Fibroblast of skin of scalp (primary cell): ENCODE data around the gene PPP1R15A.
"Not testable (repeated sequence)": the region's sequence is repeated elsewhere in the genome, so short reads cannot be mapped to it uniquely, and the experiment has no call there.

Experiments
- DNase-seq: peaks from one replicate; pipeline ENCODE4 v3.0.0-alpha.2; 2013

The PPP1R15A gene

DNA sequence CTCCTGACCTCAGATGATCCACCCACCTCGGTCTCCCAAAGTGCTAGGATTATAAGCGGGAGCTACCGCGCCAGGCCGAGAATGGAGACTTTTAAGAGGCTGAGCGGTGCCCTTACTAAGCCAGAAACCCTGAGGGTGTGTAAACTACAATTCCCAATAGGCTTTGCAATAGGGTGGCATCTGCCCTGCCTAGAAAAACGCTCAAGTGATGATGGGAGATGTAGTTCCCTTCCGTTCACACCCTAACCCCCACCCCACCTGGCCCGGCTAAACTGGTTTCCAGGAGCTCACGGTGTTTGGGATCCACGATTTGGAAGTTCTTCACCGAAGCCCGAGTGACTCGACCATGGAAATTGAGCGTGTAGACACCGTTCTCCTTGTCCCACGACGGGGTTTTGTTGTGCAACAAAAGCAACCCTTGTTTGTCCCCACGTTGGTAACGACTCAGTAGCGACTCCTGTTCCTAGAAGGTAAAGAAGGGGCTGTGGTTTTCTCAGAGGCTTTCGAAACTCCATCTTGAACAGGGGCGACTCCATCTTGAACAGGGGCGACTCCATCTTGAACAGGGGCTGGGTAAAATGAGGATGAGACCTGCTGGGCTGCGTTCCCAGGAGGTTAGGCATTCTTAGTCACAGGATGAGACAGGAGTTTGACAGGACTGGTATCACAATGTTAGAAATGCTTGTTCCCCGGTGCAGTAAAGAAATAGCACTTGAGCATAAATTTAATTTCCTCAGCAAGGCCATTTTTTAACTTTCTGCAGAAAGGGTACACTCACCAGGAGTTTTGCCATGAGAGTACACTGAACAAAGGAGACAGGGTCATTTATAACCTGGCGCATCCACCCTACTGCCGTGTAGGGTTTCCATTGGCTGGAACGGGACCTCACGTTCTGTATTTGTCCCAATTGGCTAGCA is 9.8 kb downstream of the PPP1R15A start:
- no peak for DNase-seq

DNA sequence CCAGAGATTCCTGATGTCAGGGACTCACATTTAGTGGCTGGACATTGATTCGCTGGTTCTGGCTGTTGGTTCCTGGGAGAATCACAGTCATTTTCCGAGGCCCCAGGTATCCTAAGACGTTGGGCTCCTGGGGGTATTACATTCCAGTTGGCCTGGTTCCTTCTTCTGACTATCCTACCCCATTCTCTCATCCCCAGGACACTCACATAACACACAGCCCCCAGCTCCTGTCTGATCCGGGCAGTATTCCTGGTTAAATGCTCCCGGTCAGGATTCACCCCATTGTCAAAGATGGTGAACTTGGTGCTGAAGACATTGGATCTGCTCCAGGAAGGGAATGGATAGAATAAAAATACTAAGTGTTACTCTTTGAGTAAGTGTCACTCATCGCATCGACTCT is 11.5 kb downstream of the PPP1R15A start:
- no peak for DNase-seq

DNA sequence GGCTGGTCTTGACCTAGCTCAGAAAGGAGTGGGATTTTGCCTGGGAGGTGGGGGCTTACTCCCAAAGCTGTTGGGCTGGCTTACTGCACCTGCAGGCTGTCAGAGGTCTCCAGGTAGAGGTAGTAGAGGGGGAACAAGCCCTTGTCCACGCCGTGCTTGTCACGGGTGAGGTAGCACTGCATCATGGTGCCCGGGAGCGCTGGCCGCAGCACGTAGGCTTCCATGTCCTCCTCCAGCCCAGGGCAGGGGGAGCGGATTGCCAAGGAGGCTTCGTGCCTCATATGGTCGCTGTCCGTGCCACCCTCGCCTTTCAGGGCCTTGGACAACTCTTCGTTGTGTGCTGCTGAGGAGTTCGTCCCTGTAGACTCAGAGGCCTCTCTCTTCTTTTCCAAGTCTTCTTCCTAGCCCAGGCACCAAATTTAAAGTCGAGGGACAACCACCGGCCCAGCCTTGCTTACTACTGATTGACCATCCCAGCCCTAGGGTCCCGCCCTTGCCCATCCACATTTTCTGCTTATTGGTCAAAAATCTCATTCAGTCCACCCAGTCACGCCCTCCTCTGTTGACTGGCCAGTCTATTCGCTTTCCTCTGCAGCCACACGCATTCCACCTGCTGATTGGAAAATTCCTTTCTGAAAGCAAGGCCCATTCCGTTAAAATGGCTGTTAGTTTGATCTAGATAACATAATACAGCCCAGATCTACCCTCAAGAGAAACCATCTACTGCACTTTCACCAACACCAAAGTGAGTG is 15.8 kb downstream of the PPP1R15A start:
- no peak for DNase-seq

DNA sequence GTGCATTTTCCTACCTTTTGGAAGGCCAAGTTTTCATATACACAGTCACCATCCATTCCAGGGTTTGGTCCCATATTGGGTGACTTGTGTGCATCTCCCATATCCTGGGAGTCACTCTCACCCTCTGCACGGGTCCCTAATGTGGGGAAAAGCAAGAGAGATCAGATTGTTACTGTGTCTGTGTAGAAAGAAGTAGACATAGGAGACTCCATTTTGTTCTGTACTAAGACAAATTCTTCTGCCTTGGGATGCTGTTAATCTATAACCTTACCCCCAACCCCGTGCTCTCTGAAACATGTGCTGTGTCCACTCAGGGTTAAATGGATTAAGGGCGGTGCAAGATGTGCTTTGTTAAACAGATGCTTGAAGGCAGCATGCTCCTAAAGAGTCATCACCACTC is 17.3 kb downstream of the PPP1R15A start:
- DNase-seq = not testable (repeated sequence)

DNA sequence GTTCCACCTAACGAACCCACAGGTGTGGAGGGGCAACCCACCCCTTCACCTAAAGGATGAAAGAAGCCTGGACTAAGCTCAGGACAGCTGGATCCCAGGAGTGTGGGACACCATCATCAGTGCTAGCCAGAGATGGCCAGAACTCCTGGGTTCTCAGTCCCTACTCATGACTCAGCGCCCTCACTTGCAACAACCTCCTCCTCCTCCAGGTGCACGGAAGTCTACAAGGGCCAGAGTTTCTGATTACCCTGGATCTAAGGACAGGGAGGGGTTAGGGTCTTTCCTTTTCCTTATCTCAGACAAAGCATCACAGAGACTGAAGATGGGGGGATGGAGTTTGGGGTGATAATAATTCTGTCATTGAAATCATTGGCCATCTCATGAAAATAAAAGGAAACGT is 18.3 kb downstream of the PPP1R15A start:
- no peak for DNase-seq

DNA sequence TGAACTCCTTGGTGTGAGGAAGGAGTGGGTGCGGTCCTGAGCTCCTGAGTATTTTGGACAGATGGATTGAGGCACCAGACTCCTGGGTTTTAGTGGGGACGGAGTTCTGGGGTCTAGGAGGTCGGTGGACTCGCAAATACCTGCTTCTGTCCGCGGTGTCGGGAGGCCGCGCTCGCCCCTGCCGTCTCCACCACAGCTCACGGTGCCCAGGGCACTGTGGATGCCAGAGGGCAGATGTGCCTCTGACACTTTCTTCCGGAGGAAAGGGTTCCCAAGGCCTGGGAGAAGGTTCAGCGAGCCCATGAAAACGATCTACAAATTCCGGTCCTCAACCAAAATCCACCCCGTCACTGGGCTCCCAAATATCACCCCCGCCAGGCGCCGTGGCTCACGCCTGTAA is 23.0 kb downstream of the PPP1R15A start:
- no peak for DNase-seq

DNA sequence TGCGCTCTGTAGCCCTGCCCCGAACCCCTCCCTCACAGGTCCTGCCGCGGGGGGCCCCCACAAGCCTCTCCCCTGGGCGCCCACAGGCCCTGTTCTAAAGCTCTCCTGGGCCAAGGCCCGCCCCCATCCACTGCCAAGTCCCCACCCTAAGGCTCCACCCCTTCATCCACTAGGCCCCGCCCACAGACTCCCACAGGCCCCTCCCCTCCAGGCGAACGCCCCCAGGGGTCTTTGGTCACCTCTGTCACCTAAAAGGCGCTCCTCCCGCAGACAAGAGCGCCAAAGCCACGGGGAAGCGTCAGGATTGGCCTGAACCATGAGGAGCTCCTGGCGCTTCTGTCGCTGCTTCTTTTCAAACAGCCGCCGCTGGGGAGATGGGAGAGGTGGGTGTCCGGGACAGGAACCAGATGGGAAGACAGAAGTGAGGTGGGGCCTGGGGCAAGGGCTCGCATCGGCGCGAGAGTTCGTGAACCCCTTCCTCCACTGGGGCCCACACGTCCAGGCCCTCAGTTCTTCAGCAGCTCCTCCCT is 24.0 kb downstream of the PPP1R15A start:
- peak; percentile 47 for DNase-seq

DNA sequence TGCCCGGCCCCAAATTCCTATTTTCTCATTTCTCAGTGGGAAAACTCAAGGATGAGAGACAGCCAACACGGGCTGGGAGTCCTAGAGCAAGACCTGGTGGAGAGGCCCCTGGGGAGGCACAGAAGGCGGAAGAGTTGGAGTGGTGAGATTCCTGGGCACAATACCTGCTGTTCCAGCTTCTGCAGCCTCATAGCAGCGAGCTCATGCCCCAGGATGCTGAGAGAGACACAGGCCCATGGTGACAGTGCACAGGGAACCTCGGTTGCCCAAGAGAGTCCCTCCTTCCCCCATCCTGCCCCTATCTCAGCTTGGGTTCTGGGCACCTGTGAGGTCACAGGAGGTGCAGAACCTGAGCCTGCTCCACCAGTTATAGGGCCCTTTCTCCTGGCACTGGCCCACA is 25.0 kb downstream of the PPP1R15A start:
- DNase-seq = no peak

DNA sequence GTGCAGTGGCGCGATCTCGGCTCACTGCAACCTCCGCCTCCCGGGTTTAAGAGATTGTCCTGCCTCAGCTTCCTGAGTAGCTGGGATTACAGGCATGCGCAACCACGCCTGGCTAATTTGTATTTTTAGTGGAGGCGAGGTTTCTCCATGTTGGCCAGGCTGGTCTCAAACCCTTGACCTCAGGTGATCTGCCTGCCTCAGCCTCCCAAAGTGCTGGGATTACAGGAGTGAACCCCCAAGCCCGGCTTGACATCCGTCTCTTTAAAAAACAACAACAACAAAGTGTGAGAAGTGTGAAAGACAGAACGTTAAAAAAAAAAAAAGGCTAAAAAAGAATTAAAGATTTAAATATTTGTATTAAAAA is 27.1 kb downstream of the PPP1R15A start:
- DNase-seq = not testable (repeated sequence)

DNA sequence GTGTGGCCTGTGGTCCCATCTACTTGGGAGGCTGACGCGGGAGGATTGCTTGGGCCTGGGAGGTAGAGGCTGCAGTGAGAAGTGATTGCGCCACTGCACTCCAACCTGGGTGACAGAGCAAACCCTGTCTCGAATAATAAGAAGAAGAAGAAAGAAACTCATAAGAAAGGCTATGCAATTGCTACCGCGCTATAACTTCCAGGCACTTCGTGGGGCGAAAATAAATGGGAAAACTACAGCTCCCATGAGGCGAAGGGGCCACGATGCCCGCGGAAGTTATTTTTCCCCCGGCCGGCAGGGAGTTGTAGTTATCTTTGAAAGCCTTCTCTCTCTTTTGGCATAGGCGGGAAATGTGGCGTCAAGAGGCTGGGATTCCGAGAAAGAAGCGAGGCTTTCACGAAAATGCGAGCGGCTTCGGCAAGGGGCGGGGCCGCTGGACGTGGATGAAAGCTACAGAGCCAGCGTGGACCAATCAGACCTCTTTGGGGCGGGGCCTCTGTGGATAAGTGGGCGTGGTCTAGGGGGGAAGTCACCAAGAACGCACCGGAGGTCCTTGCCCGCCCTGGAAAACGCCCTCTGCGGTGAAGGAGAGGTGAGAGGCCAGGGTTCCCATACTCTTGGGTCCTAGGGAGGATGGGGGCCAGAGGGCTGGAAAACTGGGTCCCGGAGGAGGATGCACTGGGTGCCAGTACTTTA is 27.7 kb downstream of the PPP1R15A start, which contains the start of gene NUCB1:
NUCB1 (plus strand) TSS at position 532 of the 696 bp plus-strand sequence. CDS start 485 bp downstream, outside the sequence.
- DNase-seq = peak; percentile 99

DNA sequence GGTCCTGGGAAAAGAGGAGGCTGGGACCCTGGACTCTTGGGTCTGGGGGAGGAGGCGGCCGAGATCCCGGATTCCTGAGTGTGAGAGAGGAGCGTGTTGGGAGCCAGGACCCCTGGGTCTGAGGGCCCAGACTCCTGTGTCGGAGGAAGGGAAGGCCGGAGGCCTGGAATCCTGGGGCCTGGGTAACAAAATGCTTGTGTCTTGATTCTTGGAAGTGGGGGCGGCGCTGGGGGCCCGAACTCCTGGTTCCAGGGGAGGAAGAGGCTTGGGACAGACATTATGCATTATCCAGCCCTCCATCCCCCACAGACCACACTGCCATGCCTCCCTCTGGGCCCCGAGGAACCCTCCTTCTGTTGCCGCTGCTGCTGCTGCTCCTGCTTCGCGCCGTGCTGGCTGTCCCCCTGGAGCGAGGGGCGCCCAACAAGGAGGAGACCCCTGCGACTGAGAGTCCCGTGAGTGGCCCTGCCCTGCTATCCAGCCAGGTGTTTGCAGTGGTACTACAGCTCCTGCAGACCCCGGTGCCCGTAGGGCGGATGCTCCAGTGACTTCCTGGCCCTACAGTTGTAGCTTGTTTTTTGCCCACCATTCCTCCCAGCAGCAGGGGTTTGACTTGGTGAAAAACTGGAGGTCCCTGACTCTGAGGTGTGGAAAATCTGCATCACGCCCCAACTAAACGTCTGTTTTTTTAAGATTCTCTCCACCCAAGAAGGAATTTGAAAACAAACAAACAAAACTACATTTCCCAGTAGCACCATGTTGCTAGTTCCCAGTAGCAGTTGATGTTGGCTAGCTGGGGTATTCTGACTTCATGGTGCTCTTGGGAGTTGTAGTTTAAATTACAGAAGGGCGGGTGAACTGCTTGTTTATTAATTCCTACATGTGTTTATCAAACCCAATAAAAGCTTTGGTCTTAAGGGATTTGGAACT is 28.5 kb downstream of the PPP1R15A start:
- DNase-seq = peak; percentile 35

DNA sequence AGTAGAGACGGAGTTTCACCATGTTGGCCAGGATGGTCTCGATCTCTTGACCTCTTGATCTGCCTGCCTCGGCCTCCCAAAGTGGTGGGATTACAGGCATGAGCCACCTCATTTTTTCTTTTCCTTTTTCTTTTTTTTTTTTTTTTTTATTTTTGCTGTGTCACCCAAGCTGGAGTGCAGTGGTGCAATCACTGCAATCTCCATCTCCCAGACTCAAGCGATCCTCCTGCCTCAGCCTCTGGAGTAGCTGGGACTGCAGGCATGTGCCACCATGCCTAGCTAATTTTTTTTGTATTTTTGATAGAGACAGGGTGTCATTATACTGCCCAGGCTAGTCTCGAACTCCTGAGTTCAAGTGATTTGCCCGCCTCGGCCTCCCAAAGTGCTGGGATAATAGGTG is 30.1 kb downstream of the PPP1R15A start:
- not testable (repeated sequence) for DNase-seq

DNA sequence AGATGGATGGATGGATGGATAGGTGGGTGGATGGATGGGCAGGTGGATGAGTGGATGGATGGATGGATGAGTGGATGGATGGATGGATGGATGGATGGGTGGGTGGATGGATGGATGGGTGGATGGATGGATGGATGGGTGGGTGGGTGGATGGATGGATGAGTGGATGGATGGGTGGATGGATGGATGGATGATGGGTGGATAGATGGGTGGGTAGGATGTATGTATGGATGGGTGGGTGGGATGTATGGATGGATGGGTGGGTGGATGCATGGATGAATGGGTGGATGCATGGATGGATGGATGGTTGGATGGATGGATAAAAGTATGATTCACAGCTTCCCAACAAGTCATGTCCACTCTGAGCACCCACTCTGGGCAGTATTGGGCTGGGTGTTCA is 31.6 kb downstream of the PPP1R15A start:
- not testable (repeated sequence) for DNase-seq

DNA sequence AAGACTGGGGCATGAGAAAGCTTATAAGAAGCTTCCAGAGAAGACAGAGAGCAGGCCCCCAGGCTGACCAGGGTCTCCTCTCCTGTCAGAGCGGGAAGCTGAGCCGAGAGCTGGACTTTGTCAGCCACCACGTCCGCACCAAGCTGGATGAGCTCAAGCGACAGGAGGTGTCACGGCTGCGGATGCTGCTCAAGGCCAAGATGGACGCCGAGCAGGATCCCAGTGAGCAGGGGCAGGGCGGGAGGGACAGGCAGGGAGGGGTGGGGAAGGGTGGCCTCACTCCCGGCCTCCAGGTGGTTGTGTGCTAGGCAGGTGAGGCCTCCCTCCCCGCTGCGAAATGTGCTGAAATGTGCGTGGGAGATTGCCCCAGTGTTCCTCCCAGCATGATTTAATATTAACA is 33.4 kb downstream of the PPP1R15A start:
- DNase-seq = no peak

DNA sequence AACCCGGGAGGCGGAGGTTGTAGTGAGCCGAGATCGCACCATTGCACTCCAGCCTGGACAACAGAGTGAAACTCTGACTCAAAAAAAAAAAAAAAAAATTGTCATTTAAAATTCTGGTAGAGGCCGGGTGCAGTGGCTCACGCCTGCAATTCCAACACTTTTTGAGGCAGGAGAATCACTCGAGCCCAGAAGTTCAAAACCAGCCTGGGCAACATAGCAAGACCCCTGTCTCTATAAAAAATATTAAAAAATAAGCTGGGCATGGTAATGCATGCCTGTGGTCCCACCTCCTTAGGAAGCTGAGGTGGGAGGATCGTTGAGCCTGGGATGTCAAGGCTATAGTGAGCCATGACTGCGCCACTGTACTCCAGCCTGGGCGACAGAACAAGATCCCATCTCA is 34.1 kb downstream of the PPP1R15A start:
- no peak for DNase-seq

DNA sequence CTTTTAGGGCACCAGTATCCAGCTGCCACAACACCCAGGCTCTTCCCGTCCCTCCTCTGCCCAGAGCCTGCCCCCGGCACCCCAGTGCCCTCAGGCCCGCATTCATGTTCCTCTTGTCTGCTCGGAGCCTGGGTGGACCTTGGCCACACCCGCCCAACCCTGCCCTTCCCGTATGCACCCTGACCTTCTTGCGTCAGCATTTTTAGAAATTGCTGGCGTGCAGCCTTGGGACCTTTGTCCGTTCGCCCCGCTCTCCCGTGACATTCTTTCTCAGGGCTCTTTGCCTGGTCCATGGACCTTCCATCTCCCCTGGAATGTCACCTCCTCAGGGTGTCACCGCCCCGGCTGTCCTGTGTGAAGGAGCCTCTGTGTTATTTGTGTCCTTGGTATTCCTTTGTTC is 35.5 kb downstream of the PPP1R15A start:
- no peak for DNase-seq

DNA sequence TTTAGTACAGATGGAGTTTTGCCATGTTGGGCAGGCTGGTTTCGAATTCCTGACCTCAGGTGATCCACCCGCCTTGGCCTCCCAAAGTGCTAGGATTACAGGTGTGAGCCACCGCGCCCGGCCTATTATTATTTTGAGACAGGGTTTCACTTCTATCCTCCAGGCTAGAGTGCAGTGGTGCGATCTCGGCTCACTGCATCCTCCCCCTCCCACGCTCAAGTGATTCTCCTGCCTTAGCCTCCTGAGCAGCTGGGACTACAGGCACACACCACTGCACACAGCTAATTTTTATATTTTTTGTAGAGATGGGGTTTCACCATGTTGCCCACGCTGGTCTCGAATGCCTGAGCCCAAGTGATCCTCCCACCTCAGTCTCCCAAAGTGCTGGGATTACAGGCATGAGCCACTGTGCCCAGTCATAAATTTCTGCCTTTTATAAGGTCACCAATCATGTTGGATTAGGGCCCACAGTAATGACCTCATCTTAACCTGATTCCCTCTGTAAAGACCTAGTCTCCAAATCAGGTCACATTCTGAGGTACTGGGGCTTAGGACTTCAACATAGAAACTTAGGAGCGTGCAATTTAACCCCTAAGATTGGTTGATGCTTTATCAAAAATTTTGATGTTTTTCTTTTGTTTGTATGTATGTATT is 37.3 kb downstream of the PPP1R15A start:
- DNase-seq = not testable (repeated sequence)

DNA sequence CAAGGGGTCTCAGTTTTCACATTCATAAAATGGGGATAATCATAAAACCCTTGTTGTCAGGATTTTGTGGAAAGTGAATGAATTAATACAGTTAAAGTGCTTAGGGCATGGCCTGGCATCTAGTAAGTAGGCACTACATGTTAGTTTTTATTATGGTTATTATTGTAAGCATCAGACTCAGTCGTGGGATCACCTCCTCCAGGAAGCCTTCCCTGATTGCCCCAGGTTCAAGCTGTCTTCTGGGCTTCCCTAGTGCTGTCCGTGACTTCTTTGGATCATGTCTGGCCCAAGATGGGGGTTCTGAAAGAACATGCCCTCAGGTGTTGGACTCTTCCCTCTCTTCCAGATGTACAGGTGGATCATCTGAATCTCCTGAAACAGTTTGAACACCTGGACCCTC is 38.6 kb downstream of the PPP1R15A start:
- no peak for DNase-seq

DNA sequence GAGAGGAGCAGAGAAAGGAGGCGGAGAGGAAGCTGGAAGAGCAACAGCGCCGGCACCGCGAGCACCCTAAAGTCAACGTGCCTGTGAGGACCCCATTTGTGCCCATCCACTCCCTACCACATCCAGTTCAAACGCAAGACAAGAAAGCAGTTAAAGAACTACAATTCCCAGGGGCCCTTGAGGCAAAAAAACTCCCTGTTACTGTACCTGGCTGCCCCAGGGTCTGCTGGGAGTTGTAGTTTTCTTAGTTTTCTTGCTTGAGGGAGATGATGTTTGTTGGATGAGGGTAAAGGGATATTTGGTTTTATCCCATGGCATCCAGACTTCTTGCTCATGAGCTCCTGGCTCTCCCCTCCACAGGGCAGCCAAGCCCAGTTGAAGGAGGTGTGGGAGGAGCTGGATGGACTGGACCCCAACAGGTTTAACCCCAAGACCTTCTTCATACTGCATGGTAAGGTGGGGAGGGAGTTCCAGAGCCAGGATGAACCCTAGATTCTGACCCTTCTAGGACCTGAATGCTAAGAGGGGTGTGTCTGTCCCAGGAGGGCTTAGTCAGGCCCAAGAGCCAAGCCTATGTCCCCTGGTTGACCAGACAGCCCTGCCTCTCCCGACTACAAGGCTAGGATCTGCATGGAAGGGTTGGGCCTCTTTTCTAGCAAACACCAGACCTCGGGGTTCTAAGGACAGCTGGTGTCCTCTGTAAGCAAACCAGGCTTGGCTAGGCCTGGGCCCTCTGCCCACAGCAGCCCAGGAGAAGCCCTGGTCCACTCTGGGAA is 41.1 kb downstream of the PPP1R15A start:
- DNase-seq = no peak

DNA sequence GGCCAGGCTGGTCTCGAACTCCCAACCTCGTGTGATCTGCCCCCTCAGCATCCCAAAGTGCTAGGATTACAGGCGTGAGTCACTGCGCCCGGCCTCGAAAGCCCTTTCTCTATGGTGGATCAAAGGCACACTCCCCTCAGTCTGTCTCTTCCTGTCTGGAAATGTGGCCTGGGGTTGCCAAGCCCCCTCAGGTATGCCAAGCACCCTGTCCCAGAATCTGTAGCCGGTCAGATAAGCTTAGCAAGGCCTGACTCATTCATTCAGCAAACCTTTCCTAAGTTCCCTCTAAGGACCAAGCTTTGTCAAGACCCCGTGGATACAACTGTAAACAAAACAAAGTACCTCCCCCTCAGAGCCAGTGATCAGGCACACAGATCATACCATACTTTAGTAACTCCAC is 42.0 kb downstream of the PPP1R15A start:
- no peak for DNase-seq
